GM23248 (cell line): ENCODE data around the gene TCEANC2.

Experiments used
- EZH2 ChIP-seq: fragments of 200-600 bp; sonication (generic); IDR thresholded peaks from 2 replicates; pipeline ENCODE4 v1.6.1; 2018; ENCODE audit warnings: antibody characterized with exemption, mild to moderate bottlenecking; ENCODE audit not compliant: insufficient read depth, poor library complexity, severe bottlenecking
- EZH2phosphoT487 ChIP-seq: fragments of 200-600 bp; sonication (generic); IDR thresholded peaks from 2 replicates; pipeline ENCODE4 v1.6.1; 2018; ENCODE audit warnings: antibody characterized with exemption, moderate library complexity, mild to moderate bottlenecking, low read depth; ENCODE audit not compliant: insufficient read depth

DNA sequence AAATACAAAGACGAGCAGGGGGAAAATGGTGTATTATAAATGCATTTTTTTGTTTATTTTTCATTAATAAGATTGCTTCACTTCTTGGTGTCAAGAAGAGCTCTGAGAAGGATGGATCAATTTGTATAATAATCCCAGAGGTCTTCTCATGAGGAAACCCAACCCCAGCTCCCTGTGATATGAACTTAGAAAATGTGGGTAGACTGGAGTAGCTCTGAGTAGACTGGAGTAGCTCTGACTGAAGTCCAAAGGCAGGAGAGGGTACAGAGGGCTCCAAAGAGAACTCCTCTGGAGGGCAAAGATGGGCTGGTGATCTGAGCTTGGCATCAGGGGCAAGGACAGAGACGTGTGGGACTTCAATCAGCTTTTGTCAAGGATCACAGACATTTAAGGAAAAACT lies 78.0 kb downstream of the TCEANC2 start:
- no peak for TF ChIP-seq EZH2
- TF ChIP-seq EZH2phosphoT487, result no peak
